Astrocyte (in vitro differentiated cells and primary cell): ENCODE measurements around the gene BTRC.

Experiments used
- EZH2 ChIP-seq: IDR thresholded peaks from 2 replicates; pipeline ENCODE4 v1.6.1; 2012; ENCODE audit warnings: mild to moderate bottlenecking, low read length, inconsistent platforms; ENCODE audit not compliant: insufficient read depth
- TF ChIP-seq, protein P1 (sequence below): IDR thresholded peaks from 2 replicates; pipeline ENCODE4 v1.5.1; 2011; ENCODE audit warnings: low read depth, mild to moderate bottlenecking, inconsistent platforms, low read length, moderate library complexity; ENCODE audit not compliant: insufficient read depth

DNA sequence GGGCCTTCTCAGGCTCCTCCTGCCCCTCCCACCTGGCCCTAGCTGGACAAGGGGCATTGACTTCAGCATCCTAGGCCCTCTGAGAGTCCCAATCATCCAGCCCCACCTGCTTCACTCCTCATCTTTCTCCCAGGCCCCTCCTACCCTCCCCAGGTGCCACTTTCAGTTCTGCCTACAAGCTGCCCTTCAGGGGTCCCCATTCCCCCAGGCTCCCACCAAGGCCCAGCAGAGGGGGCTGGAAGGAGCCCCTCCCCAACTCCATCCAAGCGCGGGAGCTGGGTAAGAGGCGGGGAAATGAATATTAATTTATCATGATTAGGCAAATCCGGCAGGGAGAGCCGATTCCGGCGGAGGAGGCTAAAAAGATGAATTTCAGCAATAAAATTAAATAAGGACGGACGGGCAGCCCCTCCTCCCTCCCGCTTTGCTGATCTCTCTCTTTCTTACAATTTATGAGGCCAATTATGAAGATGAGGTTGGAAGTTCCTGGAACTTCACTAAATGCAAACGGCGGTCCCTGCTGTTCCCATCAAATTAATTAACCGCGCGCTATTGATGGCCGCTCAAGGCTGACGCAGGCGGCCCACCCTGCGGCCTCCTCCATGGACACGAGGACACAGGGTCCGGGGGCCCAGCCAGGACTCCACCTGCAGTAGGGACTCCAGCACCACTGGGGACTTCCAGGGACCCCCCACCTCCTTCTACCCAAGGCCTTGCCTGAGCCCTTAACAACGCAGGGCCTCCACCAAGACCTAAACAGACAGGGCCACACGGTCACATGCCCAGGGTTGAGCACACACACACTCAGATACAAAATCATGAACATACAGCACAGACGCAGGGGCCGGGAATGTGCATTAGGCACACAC, 220.2 kb downstream of the BTRC start:
- TF ChIP-seq, protein P1, sequence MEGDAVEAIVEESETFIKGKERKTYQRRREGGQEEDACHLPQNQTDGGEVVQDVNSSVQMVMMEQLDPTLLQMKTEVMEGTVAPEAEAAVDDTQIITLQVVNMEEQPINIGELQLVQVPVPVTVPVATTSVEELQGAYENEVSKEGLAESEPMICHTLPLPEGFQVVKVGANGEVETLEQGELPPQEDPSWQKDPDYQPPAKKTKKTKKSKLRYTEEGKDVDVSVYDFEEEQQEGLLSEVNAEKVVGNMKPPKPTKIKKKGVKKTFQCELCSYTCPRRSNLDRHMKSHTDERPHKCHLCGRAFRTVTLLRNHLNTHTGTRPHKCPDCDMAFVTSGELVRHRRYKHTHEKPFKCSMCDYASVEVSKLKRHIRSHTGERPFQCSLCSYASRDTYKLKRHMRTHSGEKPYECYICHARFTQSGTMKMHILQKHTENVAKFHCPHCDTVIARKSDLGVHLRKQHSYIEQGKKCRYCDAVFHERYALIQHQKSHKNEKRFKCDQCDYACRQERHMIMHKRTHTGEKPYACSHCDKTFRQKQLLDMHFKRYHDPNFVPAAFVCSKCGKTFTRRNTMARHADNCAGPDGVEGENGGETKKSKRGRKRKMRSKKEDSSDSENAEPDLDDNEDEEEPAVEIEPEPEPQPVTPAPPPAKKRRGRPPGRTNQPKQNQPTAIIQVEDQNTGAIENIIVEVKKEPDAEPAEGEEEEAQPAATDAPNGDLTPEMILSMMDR, result no peak
- no peak for TF ChIP-seq EZH2
